ENCODE data around the gene RNASEH2B.

RNASEH2B gene

DNA sequence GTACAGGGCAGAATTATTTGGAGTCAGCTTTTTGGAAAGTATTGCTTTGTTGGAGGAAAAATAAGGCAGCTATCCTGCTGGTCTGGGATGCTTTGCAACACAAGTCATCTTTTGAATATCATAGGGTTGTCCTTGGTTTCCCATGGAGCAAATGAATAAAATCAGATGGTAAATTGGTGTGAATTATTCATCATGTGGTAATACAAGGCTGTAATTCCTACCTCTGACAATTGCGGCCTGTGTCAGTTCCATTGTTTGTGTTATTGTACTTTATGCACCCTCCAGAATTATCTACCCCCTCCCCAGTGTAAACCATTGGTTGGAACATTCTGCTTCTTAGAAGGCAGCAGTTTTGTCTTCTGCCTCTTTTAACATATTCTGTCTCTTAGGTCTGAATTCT is 46.2 kb downstream of the RNASEH2B start:
- Histone ChIP-seq H3K27me3 (ENCODE audit: control insufficient read depth, insufficient read depth, low read length) (no peaks in the 10 kb centered on the region), H3K4me1 (ENCODE audit: control insufficient read depth, insufficient read depth, low read length) (no peaks in the 10 kb centered on the region), H3K27ac (ENCODE audit: low read length) (no peak overlapping the region), H3K36me3 (ENCODE audit: control insufficient read depth, insufficient read depth, low read length) (no peaks in the 10 kb centered on the region), H3K9me3 (ENCODE audit: control insufficient read depth, insufficient read depth, low read length) (no peaks in the 10 kb centered on the region), H3K4me3 (ENCODE audit: low read length) (no peak overlapping the region)
- WGBS (ENCODE audit: insufficient coverage, insufficient read length) = no CpG with 5 or more reads among the region's 1 CpG
- DNase-seq (ENCODE audit: low read depth, low spot score) = no peak

- H3K36me3 ChIP-seq (ENCODE audit: control insufficient read depth, insufficient read depth, low read length) = no peaks in the 10 kb centered on the region
- H3K4me3 ChIP-seq (ENCODE audit: low read length) = no peak overlapping the region
- DNase-seq (ENCODE audit: low read depth, low spot score) = no peak
- H3K27ac ChIP-seq (ENCODE audit: low read length) = no peak overlapping the region
- no CpG with 5 or more reads among the region's 2 CpGs for WGBS (ENCODE audit: insufficient coverage, insufficient read length)
- H3K4me1 ChIP-seq (ENCODE audit: control insufficient read depth, insufficient read depth, low read length) = no peaks in the 10 kb centered on the region
- no peaks in the 10 kb centered on the region for H3K27me3 ChIP-seq (ENCODE audit: control insufficient read depth, insufficient read depth, low read length)
- no peaks in the 10 kb centered on the region for H3K9me3 ChIP-seq (ENCODE audit: control insufficient read depth, insufficient read depth, low read length)
Observed at GRCh38 chr13:50957620-50958019, 48.0 kb downstream of the RNASEH2B start.

GRCh38 chr13:50969691-50970090 is 60.1 kb downstream of the RNASEH2B start:
- peak; percentile 39 for DNase-seq (ENCODE audit: low read depth, low spot score)
- WGBS (ENCODE audit: insufficient coverage, insufficient read length) = no CpG with 5 or more reads among the region's 11 CpGs
- no peak overlapping the region for H3K4me3 ChIP-seq (ENCODE audit: low read length)
- no peaks in the 10 kb centered on the region for H3K9me3 ChIP-seq (ENCODE audit: control insufficient read depth, insufficient read depth, low read length)
- H3K4me1 ChIP-seq (ENCODE audit: control insufficient read depth, insufficient read depth, low read length) = no peaks in the 10 kb centered on the region
- no peaks in the 10 kb centered on the region for H3K27me3 ChIP-seq (ENCODE audit: control insufficient read depth, insufficient read depth, low read length)
- H3K27ac ChIP-seq (ENCODE audit: low read length) = no peak overlapping the region
- H3K36me3 ChIP-seq (ENCODE audit: control insufficient read depth, insufficient read depth, low read length) = no peaks in the 10 kb centered on the region

GRCh38 chr13:50970956-50971355 is 61.4 kb downstream of the RNASEH2B start:
- Histone ChIP-seq H3K4me3 (ENCODE audit: low read length) (no peak overlapping the region), H3K9me3 (ENCODE audit: control insufficient read depth, insufficient read depth, low read length) (no peaks in the 10 kb centered on the region), H3K27ac (ENCODE audit: low read length) (no peak overlapping the region), H3K27me3 (ENCODE audit: control insufficient read depth, insufficient read depth, low read length) (no peaks in the 10 kb centered on the region), H3K36me3 (ENCODE audit: control insufficient read depth, insufficient read depth, low read length) (no peaks in the 10 kb centered on the region), H3K4me1 (ENCODE audit: control insufficient read depth, insufficient read depth, low read length) (no peaks in the 10 kb centered on the region)
- DNase-seq (ENCODE audit: low read depth, low spot score) = no peak
- no CpG with 5 or more reads among the region's 2 CpGs for WGBS (ENCODE audit: insufficient coverage, insufficient read length)

DNA sequence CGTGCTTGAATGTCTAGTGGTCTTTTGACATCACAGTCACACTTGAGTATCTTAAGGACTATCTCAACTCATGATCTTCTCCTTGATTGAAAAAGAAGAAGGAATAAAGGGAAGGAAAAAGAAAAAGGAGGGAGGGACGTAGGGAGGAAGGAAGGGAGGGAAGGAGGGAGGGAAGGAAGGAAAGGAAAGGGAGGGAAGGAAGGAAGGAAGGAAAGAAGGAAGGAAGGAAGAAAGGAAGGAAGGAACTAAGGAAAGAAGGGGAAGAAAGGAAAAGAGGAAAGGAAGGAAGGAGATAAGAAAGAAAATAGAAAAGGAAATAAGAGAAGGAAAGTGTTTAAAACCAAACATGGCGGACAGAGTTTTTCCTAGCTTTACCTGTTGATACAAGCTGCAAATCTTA is 64.7 kb downstream of the RNASEH2B start:
- Histone ChIP-seq H3K27me3 (ENCODE audit: control insufficient read depth, insufficient read depth, low read length) (no peaks in the 10 kb centered on the region), H3K4me1 (ENCODE audit: control insufficient read depth, insufficient read depth, low read length) (no peaks in the 10 kb centered on the region), H3K36me3 (ENCODE audit: control insufficient read depth, insufficient read depth, low read length) (no peaks in the 10 kb centered on the region), H3K4me3 (ENCODE audit: low read length) (no peak overlapping the region), H3K9me3 (ENCODE audit: control insufficient read depth, insufficient read depth, low read length) (no peaks in the 10 kb centered on the region), H3K27ac (ENCODE audit: low read length) (no peak overlapping the region)
- 100% methylated on average over 1 of the region's 3 CpGs for WGBS (ENCODE audit: insufficient coverage, insufficient read length)
- no peak for DNase-seq (ENCODE audit: low read depth, low spot score)

DNA sequence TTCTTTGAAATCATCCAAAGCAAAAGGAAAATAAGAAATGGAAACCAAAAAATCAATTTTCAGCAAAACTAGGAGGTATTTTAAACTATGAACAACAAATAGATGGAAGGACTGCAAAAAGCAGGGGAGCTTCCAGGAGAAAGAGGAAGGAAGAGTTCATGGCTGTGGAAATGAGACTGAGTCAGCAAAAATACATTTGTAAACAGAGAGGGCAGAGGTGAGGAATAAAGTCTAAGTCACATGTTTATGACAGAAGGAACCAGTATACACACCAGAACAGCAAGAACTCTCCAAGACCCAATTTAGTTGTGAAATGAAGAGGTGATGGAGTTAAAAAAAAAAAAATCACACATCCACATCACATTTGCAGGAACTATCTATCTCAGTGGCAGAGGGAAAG is 69.6 kb downstream of the RNASEH2B start:
- Histone ChIP-seq H3K27ac (ENCODE audit: low read length) (no peak overlapping the region), H3K36me3 (ENCODE audit: control insufficient read depth, insufficient read depth, low read length) (no peaks in the 10 kb centered on the region), H3K4me1 (ENCODE audit: control insufficient read depth, insufficient read depth, low read length) (no peaks in the 10 kb centered on the region), H3K4me3 (ENCODE audit: low read length) (no peak overlapping the region), H3K27me3 (ENCODE audit: control insufficient read depth, insufficient read depth, low read length) (no peaks in the 10 kb centered on the region), H3K9me3 (ENCODE audit: control insufficient read depth, insufficient read depth, low read length) (no peaks in the 10 kb centered on the region)
- DNase-seq (ENCODE audit: low read depth, low spot score) = no peak

DNA sequence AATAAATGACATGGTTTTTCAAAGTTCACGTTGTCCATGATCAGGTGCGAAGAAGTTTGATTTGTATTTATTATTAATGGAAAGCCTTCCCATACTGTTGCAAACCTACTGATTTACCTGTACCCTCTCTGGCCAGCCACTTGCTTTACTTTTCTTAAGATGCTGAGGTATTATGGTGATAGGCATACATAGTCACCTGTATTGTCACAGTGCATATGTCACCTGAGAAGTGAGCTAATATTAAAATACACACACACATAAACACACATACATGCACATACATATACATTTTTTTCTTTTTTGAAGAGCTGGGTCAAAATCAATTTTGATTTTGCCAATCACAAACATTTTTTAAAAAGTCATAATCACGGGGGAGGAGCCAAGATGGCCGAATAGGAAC is 72.1 kb downstream of the RNASEH2B start:
- H3K27ac ChIP-seq (ENCODE audit: low read length) = no peak overlapping the region
- WGBS (ENCODE audit: insufficient coverage, insufficient read length) = no CpG with 5 or more reads among the region's 4 CpGs
- H3K4me1 ChIP-seq (ENCODE audit: control insufficient read depth, insufficient read depth, low read length) = no peaks in the 10 kb centered on the region
- H3K36me3 ChIP-seq (ENCODE audit: control insufficient read depth, insufficient read depth, low read length) = no peaks in the 10 kb centered on the region
- H3K9me3 ChIP-seq (ENCODE audit: control insufficient read depth, insufficient read depth, low read length) = no peaks in the 10 kb centered on the region
- no peak for DNase-seq (ENCODE audit: low read depth, low spot score)
- no peak overlapping the region for H3K4me3 ChIP-seq (ENCODE audit: low read length)
- no peaks in the 10 kb centered on the region for H3K27me3 ChIP-seq (ENCODE audit: control insufficient read depth, insufficient read depth, low read length)

GRCh38 chr13:50989476-50989875 is 79.9 kb downstream of the RNASEH2B start:
- Histone ChIP-seq H3K4me3 (ENCODE audit: low read length) (no peak overlapping the region), H3K9me3 (ENCODE audit: control insufficient read depth, insufficient read depth, low read length) (no peaks in the 10 kb centered on the region), H3K4me1 (ENCODE audit: control insufficient read depth, insufficient read depth, low read length) (0 out of 2 replicates have a peak, but pooled peaks cover 3% of the 10 kb centered on the region), H3K27ac (ENCODE audit: low read length) (no peak overlapping the region), H3K36me3 (ENCODE audit: control insufficient read depth, insufficient read depth, low read length) (no peaks in the 10 kb centered on the region), H3K27me3 (ENCODE audit: control insufficient read depth, insufficient read depth, low read length) (no peaks in the 10 kb centered on the region; the same call in 1 of the 2 replicates)
- no CpG with 5 or more reads among the region's 6 CpGs for WGBS (ENCODE audit: insufficient coverage, insufficient read length)
- DNase-seq (ENCODE audit: low read depth, low spot score) = no peak

DNA sequence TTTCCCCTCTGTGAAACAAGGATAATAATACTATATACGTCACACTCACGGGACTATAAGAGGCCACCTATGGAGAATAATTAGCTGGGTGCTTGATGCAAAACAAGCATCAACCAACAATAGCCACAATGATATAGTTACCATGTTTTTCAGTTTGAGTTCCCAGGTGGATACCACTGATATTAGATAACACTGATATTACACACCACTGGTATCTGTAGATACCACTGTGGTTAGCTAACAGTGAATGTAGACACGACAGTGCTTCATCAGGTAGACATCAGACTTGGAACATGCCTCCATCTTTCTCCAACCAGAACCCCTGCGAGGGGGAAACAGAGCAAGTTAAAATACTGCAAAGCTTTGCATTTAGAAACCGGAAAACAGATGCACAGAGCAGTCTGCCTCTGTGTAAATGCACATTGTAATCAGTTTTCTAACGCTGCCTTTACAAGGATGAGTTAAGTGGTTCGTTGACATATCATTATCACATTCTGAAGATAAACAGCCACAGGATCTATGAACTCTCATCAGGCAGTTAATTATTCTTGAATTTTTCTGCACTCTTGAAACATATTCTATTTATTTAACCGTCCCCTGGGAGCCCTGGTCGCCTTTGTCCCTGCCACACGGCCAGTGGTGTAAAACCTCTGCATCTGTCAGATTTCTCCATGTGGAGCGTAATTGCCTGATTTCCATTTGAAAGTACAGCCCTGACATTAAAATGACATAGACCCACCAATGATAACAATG is 80.7 kb downstream of the RNASEH2B start:
- WGBS (ENCODE audit: insufficient coverage, insufficient read length) = no CpG with 5 or more reads among the region's 11 CpGs
- Histone ChIP-seq H3K27ac (ENCODE audit: low read length) (no peak overlapping the region), H3K4me1 (ENCODE audit: control insufficient read depth, insufficient read depth, low read length) (0 out of 2 replicates have a peak, but pooled peaks cover 3% of the 10 kb centered on the region)

GRCh38 chr13:50990818-50991506 is 81.4 kb downstream of the RNASEH2B start:
- H3K9me3 ChIP-seq (ENCODE audit: control insufficient read depth, insufficient read depth, low read length) = no peaks in the 10 kb centered on the region
- H3K4me3 ChIP-seq (ENCODE audit: low read length) = no peak overlapping the region
- DNase-seq (ENCODE audit: low read depth, low spot score) = no peak
- WGBS (ENCODE audit: insufficient coverage, insufficient read length) = no CpG with 5 or more reads among the region's 22 CpGs
- H3K4me1 ChIP-seq (ENCODE audit: control insufficient read depth, insufficient read depth, low read length) = 0 out of 2 replicates have a peak, but pooled peaks cover 3% of the 10 kb centered on the region
- no peaks in the 10 kb centered on the region for H3K36me3 ChIP-seq (ENCODE audit: control insufficient read depth, insufficient read depth, low read length)
- H3K27me3 ChIP-seq (ENCODE audit: control insufficient read depth, insufficient read depth, low read length) = no peaks in the 10 kb centered on the region; the same call in 1 of the 2 replicates
- no peak overlapping the region for H3K27ac ChIP-seq (ENCODE audit: low read length)

More for the DNA sequence above, 80.7 kb downstream of the RNASEH2B start:
- H3K4me3 ChIP-seq (ENCODE audit: low read length) = no peak overlapping the region
- H3K36me3 ChIP-seq (ENCODE audit: control insufficient read depth, insufficient read depth, low read length) = no peaks in the 10 kb centered on the region
- DNase-seq (ENCODE audit: low read depth, low spot score) = no peak
- H3K27me3 ChIP-seq (ENCODE audit: control insufficient read depth, insufficient read depth, low read length) = no peaks in the 10 kb centered on the region; the same call in 1 of the 2 replicates
- H3K9me3 ChIP-seq (ENCODE audit: control insufficient read depth, insufficient read depth, low read length) = no peaks in the 10 kb centered on the region

Data from iPS DF 6.9 (cell line).